Progenitor cell of endocrine pancreas (in vitro differentiated cells): ENCODE data around the gene ATE1. TPM values are rescaled to one million over a fixed set of nuclear protein-coding genes. Genes with fewer than 3 reads are reported as not detected.

Source experiments
- DNase-seq: peaks from one replicate; pipeline ENCODE4 v3.0.0; 2021; ENCODE audit warnings: low spot score; ENCODE audit not compliant: unreplicated experiment
- H3K27ac Mint-ChIP-seq: 2 replicates; pipeline ENCODE4 v1.8.0; 2021; ENCODE audit warnings: mild to moderate bottlenecking, moderate library complexity, mixed read lengths
- H3K27me3 Mint-ChIP-seq: 2 replicates; pipeline ENCODE4 v1.8.0; 2021; ENCODE audit warnings: mixed read lengths
- H3K36me3 Mint-ChIP-seq: 2 replicates; pipeline ENCODE4 v1.8.0; 2022; ENCODE audit warnings: mixed read lengths; ENCODE audit not compliant: insufficient read depth
- H3K4me1 Mint-ChIP-seq: 2 replicates; pipeline ENCODE4 v1.8.0; 2021; ENCODE audit warnings: low read depth, mixed read lengths
- H3K4me3 Mint-ChIP-seq: 2 replicates; pipeline ENCODE4 v1.8.0; 2021; ENCODE audit warnings: low read depth, mild to moderate bottlenecking, moderate library complexity, mixed read lengths
- H3K9me3 Mint-ChIP-seq: 2 replicates; pipeline ENCODE4 v1.8.0; 2021; ENCODE audit warnings: low read depth, mixed read lengths
- CTCF ChIP-seq: fragments of 200-600 bp; sonication (generic); IDR thresholded peaks from one replicate; pipeline ENCODE4 v1.5.0; 2021; ENCODE audit warnings: antibody characterized with exemption, mild to moderate bottlenecking; ENCODE audit not compliant: unreplicated experiment
- total RNA-seq: library from RNA; stranded (reverse); gene quantifications from 2 replicates; pipeline ENCODE4 v1.2.1, GENCODE V29; 2021

Gene ATE1
- total RNA-seq, 1 donor from 2014 or later = 41.0 TPM

- Mint-ChIP-seq H3K36me3 (peaks cover 9% of the 10 kb centered on the region), H3K27ac (no peak overlapping the region)
- DNase-seq = no peak
Observed at GRCh38 chr10:121772884-121773283, 154.9 kb downstream of the ATE1 start.

GRCh38 chr10:121772406-121772805 lies 155.4 kb downstream of the ATE1 start:
- TF ChIP-seq CTCF = no peak
- DNase-seq = no peak
- Mint-ChIP-seq H3K36me3 (peaks cover 13% of the 10 kb centered on the region), H3K27ac (no peak overlapping the region), H3K27me3 (no peaks in the 10 kb centered on the region), H3K9me3 (peaks cover 13% of the 10 kb centered on the region), H3K4me3 (no peak overlapping the region), H3K4me1 (peaks cover 10% of the 10 kb centered on the region)

More at GRCh38 chr10:121772884-121773283, 154.9 kb downstream of the ATE1 start:
- H3K4me1 Mint-ChIP-seq = peaks cover 10% of the 10 kb centered on the region
- H3K9me3 Mint-ChIP-seq = peaks cover 8% of the 10 kb centered on the region
- no peak for TF ChIP-seq CTCF
- H3K4me3 Mint-ChIP-seq = no peak overlapping the region
- H3K27me3 Mint-ChIP-seq = no peaks in the 10 kb centered on the region

- H3K27ac Mint-ChIP-seq = no peak overlapping the region
Observed at GRCh38 chr10:121771966-121772365, 155.9 kb downstream of the ATE1 start.

GRCh38 chr10:121766426-121766825 lies 161.4 kb downstream of the ATE1 start:
- Mint-ChIP-seq H3K4me3 (no peak overlapping the region), H3K9me3 (peaks cover 25% of the 10 kb centered on the region), H3K27me3 (no peaks in the 10 kb centered on the region), H3K36me3 (peaks cover 37% of the 10 kb centered on the region), H3K4me1 (no peaks in the 10 kb centered on the region), H3K27ac (no peak overlapping the region)
- no peak for TF ChIP-seq CTCF
- no peak for DNase-seq

More at GRCh38 chr10:121771966-121772365, 155.9 kb downstream of the ATE1 start:
- Mint-ChIP-seq H3K4me3 (no peak overlapping the region), H3K36me3 (peaks cover 15% of the 10 kb centered on the region), H3K4me1 (peaks cover 10% of the 10 kb centered on the region), H3K27me3 (no peaks in the 10 kb centered on the region), H3K9me3 (peaks cover 16% of the 10 kb centered on the region)
- TF ChIP-seq CTCF = no peak
- no peak for DNase-seq

GRCh38 chr10:121765204-121765603 lies 162.6 kb downstream of the ATE1 start:
- no peak for DNase-seq
- H3K9me3 Mint-ChIP-seq = peaks cover 36% of the 10 kb centered on the region
- no peak overlapping the region for H3K27ac Mint-ChIP-seq
- H3K27me3 Mint-ChIP-seq = no peaks in the 10 kb centered on the region
- H3K4me1 Mint-ChIP-seq = no peaks in the 10 kb centered on the region
- H3K4me3 Mint-ChIP-seq = no peak overlapping the region
- H3K36me3 Mint-ChIP-seq = peaks cover 48% of the 10 kb centered on the region
- no peak for TF ChIP-seq CTCF
